Breast epithelium (tissue), 3 donors: Measurements from ENCODE around the gene PRKG1.

ENCODE experiments used
- POLR2A ChIP-seq: fragments of 450-650 bp; IDR thresholded peaks from one replicate; pipeline ENCODE4 v1.6.1; 2016; ENCODE audit warnings: antibody characterized with exemption, mild to moderate bottlenecking, moderate library complexity
- TF ChIP-seq, protein P1 (sequence below), 3 donors: fragments of 450-650 bp; IDR thresholded peaks; one replicate each; pipeline ENCODE4 v1.5.1; 2016 to 2017; ENCODE audit warnings: antibody characterized with exemption in 3 of 3, mild to moderate bottlenecking in 3 of 3, moderate library complexity in 3 of 3

DNA sequence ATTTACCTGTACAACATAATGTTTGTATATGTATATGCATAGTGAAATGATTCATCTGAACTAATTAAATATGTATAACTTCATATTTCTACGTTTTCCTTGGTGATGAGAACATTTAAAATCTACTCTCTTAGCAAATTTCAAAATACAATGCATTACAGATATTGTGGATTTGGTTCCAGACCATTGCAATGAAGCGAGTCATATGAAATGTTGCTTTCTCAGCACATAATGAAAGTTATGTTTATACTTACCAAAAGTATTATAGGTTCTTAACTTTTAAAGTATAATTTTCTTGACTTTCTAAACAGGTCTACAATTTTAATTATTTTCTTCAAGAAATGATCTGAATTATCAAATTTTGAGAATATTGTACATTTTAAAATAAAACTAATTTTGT, 435.9 kb downstream of the PRKG1 start:
- TF ChIP-seq, protein P1, sequence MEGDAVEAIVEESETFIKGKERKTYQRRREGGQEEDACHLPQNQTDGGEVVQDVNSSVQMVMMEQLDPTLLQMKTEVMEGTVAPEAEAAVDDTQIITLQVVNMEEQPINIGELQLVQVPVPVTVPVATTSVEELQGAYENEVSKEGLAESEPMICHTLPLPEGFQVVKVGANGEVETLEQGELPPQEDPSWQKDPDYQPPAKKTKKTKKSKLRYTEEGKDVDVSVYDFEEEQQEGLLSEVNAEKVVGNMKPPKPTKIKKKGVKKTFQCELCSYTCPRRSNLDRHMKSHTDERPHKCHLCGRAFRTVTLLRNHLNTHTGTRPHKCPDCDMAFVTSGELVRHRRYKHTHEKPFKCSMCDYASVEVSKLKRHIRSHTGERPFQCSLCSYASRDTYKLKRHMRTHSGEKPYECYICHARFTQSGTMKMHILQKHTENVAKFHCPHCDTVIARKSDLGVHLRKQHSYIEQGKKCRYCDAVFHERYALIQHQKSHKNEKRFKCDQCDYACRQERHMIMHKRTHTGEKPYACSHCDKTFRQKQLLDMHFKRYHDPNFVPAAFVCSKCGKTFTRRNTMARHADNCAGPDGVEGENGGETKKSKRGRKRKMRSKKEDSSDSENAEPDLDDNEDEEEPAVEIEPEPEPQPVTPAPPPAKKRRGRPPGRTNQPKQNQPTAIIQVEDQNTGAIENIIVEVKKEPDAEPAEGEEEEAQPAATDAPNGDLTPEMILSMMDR (IDR thresholded peaks at IDR 0.05), result no peak
- no peak for TF ChIP-seq POLR2A
